Stimulated activated CD4-positive, alpha-beta T cell treated with anti-CD3 and anti-CD28 coated beads, Interleukin-4, amount 100 ng/mL, for 4 hours (primary cell): ENCODE data around the gene EIF4H.
"Not testable (repeated sequence)": the region's sequence is repeated elsewhere in the genome, so short reads cannot be mapped to it uniquely, and the experiment has no call there.

Source experiments
- DNase-seq, 2 experiments: peaks; one replicate each; pipeline ENCODE4 v3.0.0-alpha.2; 2020

EIF4H gene

GRCh38 chr7:74176555-74176954, 2.4 kb downstream of the EIF4H start:
- DNase-seq, result no peak

- no peak for DNase-seq
These were observed 4.5 kb downstream of the EIF4H start for GRCh38 chr7:74178632-74179031.

GRCh38 chr7:74179935-74180604, 5.9 kb downstream of the EIF4H start:
- DNase-seq, result no peak

- DNase-seq, result no peak
These were observed 6.7 kb downstream of the EIF4H start for GRCh38 chr7:74180866-74181265.

GRCh38 chr7:74181821-74182220, 7.7 kb downstream of the EIF4H start:
- DNase-seq, result no peak

- no peak for DNase-seq
These were observed 8.4 kb downstream of the EIF4H start for GRCh38 chr7:74182453-74183090.

- no peak for DNase-seq
These were observed 9.0 kb downstream of the EIF4H start for GRCh38 chr7:74183142-74183541.

GRCh38 chr7:74183653-74184450, 9.7 kb downstream of the EIF4H start:
- peak in 1 of 2 experiments; percentile 12 for DNase-seq

GRCh38 chr7:74185016-74185415, 10.9 kb downstream of the EIF4H start:
- no peak for DNase-seq

GRCh38 chr7:74185636-74186035, 11.5 kb downstream of the EIF4H start:
- no peak for DNase-seq

GRCh38 chr7:74187915-74188675, 13.9 kb downstream of the EIF4H start:
- DNase-seq, result no peak

GRCh38 chr7:74190259-74190658, 16.1 kb downstream of the EIF4H start:
- DNase-seq, result no peak

GRCh38 chr7:74191231-74191630, 17.1 kb downstream of the EIF4H start:
- no peak for DNase-seq

- no peak for DNase-seq
These were observed 18.9 kb downstream of the EIF4H start for GRCh38 chr7:74193054-74193453.

- DNase-seq, result no peak
These were observed 19.8 kb downstream of the EIF4H start for GRCh38 chr7:74193913-74194312.

- no peak for DNase-seq
These were observed 20.5 kb downstream of the EIF4H start for GRCh38 chr7:74194686-74195085.

GRCh38 chr7:74195139-74195860, 21.1 kb downstream of the EIF4H start:
- not testable (repeated sequence) for DNase-seq

- not testable (repeated sequence) for DNase-seq
These were observed 22.0 kb downstream of the EIF4H start for GRCh38 chr7:74195968-74196654.

- no peak for DNase-seq
These were observed 23.4 kb downstream of the EIF4H start for GRCh38 chr7:74197449-74198124.

GRCh38 chr7:74199551-74200355, 25.6 kb downstream of the EIF4H start:
- no peak for DNase-seq
